ENCODE results near the gene TMC8.

DNA sequence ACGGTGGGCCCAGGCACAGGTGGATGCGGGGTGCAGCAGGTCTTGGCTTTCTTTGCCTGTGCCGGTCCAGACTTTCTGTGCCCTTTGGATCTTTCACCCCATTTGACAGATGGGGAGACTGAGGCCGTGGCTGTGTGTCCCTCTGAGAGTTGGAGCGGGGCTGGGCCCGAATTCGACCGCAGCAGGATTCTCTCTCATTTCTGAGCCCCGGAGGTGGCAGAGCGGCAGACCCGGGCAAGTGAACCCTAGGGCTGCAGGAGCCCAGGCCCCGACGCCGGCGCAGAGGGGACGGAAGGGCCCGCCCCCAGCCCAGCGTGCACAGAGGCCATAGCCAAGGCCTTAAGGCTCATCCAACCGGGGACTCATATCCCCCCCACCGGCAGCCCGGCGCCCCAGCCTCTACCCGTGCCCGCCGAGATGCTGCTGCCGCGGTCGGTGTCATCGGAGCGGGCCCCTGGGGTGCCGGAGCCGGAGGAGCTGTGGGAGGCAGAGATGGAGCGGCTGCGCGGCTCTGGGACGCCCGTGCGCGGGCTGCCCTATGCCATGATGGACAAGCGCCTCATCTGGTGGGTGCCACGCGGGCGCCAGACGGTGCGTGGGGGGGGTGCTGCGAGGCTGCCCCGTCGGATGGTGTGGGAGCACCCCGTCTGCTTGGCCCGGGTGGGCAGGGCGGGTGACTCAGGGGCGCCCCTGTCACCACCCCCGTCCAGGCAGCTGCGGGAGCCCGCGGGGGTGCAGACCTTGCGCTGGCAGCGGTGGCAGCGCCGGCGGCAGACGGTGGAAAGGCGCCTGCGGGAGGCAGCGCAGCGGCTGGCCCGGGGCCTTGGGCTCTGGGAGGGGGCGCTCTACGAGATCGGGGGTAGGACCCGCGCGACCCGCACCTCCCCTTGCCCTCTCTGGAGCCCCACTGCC, 857 bp downstream of the TMC8 start:
- TF ChIP-seq, protein P1, sequence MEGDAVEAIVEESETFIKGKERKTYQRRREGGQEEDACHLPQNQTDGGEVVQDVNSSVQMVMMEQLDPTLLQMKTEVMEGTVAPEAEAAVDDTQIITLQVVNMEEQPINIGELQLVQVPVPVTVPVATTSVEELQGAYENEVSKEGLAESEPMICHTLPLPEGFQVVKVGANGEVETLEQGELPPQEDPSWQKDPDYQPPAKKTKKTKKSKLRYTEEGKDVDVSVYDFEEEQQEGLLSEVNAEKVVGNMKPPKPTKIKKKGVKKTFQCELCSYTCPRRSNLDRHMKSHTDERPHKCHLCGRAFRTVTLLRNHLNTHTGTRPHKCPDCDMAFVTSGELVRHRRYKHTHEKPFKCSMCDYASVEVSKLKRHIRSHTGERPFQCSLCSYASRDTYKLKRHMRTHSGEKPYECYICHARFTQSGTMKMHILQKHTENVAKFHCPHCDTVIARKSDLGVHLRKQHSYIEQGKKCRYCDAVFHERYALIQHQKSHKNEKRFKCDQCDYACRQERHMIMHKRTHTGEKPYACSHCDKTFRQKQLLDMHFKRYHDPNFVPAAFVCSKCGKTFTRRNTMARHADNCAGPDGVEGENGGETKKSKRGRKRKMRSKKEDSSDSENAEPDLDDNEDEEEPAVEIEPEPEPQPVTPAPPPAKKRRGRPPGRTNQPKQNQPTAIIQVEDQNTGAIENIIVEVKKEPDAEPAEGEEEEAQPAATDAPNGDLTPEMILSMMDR (IDR thresholded peaks at IDR 0.05; ENCODE audit: borderline replicate concordance, extremely low read depth, low read length, poor library complexity, severe bottlenecking), result peak; percentile 26
- no peak for TF ChIP-seq EZH2 (IDR thresholded peaks at IDR 0.05; ENCODE audit: borderline replicate concordance, low read depth, low read length, severe bottlenecking)

Measured in DND-41 (cell line).